GM19397 (cell line): ENCODE measurements around the gene ITPRID2.
"Not testable (repeated sequence)": the region's sequence is repeated elsewhere in the genome, so short reads cannot be mapped to it uniquely, and the experiment has no call there.

Experiments
- ATAC-seq: cut with Tn5 transposase; IDR thresholded peaks from one replicate; pipeline ENCODE4 v1.9.1; 2021; ENCODE audit warnings: mild to moderate bottlenecking, moderate library complexity; ENCODE audit not compliant: unreplicated experiment

The ITPRID2 gene

DNA sequence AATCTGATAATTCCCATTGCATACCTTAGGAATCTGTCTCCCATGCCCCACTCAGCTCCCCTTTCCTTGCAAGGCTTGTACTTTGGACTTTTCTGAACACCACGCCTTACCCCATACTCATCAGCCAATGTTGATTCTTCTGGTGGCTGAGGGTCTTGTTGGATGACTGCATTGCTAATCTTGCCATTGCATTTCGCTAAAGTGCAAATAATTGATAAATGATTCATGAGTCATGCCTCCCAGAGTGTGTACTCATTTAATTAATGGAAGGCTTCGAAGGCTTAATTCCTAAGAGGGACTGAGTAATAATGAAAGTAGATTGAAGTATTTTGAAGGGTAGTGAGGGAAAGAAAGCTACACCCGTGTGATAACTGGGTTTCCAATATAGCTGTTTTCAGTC, 66.1 kb downstream of the ITPRID2 start:
- no peak for ATAC-seq

DNA sequence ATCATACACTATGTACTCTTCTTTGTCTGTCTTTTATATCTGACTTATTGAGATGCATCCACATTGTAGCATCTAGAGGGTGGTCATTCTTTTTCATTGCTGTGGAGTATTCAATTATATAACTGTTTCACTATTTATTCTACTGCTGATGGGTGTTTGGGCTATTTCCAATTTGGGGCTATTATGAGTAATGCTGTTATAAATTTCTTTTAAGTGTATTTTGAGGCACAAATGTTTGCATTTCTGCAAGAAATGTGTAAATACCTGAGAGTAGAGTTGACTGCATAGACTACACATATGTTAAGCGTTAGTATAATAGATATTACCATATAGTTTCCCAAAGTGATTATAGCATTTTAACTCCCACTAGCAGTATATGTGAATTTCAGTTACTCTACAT, 67.2 kb downstream of the ITPRID2 start:
- no peak for ATAC-seq

DNA sequence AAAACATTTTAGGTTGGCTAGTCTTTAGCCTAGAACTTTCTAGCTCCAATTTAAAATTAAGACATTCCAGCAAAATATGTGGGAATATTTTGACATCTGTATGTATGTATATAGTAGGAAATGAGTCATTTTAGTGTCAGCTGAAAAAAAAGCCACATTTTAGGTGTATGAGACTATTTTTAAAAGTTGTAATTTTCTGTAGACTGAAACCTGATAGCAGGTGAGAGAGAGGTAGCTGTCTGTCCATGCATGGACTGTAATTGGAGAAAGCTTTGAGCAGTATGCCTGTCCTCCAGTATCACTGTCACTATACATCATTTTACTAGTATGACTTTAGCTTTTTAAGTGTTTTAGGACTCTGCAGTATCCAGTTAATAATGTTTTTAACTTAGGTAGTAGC, 68.0 kb downstream of the ITPRID2 start:
- no peak for ATAC-seq

- ATAC-seq: not testable (repeated sequence)
Measured at GRCh38 chr2:181961167-181961566, 69.6 kb downstream of the ITPRID2 start.

GRCh38 chr2:181962142-181962541, 70.6 kb downstream of the ITPRID2 start:
- no peak for ATAC-seq

- no peak for ATAC-seq
Measured at GRCh38 chr2:181970160-181970794, 78.7 kb downstream of the ITPRID2 start.

DNA sequence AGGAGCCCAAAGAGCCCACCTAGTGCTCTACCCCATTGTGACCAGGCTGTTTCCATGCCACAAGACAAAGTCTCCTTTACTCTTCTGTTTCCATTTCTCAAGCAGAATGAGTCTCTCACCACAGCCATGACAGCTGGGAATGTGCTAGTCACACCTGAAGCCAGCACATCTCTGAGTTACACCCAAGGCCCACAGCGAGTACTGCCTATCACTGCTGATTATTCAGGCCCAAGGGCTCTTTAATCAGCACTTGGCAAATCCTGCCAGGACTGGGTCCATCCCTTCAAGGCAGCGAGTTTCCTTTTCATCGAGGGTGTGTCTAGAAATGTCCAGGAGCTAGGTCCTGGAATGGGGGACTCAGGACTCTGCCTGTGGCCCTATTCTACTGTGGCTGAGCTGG, 79.5 kb downstream of the ITPRID2 start:
- no peak for ATAC-seq

DNA sequence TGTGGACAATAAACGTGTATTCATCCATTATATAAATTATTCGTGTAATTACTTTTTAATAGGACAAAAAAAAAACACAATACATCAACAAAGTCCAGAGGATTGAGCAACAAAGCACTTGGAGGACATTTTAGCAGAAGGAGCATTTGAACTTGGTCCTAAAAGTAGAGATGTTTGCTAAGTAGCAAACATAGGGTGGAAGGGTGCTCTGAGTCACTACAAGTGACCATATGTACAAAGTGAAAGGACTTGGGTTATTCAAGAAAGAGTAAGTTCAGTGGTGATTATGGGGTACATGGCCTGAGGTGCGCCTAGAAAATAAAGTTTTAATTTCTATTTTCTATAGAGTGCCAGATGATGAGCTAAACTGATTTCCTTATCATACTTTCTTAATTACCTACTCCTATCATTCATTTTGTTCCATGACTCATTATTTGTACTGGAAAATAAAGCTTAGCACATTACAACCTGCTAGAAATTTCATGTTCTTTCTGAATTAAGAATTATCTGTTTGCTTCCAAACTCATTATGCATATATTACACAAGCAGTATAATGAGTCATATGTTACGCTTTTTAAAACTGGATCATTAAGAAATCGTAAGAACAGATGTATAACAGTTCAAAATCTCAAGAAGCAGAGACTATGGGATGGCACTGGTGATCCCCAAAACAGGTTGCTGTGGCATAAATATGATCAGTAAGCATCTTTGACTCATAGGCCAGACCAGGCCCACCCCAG, 81.1 kb downstream of the ITPRID2 start:
- no peak for ATAC-seq

- ATAC-seq: no peak
Measured at GRCh38 chr2:181973171-181973783, 81.7 kb downstream of the ITPRID2 start.

DNA sequence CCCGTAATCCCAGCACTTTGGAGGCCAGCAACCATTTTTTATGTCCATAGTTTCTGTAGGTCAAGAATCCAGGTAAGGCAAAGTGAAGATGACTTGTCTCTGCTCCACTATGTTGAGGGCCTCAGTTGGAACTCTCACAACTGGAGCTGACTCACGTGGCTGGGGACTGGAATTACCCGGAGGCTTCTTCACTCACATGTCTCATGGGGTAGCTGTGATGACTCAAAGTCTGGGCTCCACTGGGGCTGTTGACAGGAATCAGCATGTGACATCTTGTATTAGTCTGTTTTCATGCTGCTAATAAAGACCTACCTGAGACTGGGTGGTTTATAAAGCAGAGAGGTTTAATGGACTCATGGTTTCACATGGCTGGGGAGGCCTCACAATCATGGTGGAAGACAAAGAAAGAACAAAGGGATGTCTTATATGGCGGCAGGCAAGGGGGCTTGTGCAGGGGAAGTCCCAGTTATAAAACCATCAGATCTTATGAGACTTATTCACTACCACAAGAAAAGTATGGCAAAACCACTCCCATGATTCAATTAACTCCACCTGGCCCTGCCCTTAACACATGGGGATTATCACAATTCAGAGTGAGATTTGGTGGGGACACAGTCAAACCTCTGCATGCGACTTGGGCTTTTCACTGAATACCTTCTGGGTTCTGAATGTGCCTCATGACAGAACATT, 86.3 kb downstream of the ITPRID2 start:
- ATAC-seq: no peak

- ATAC-seq: no peak
Measured at GRCh38 chr2:181978351-181979150, 87.0 kb downstream of the ITPRID2 start.
